WTC11 (cell line): Measurements from ENCODE around the gene DNAH1. TPM values are rescaled to one million over a fixed set of nuclear protein-coding genes. Genes with fewer than 3 reads are reported as not detected.

Experiments used
- ATAC-seq: fragments of 200-7000 bp; cut with Tn5 transposase; 2 replicates; pipeline ENCODE4 v1.10.0; 2021; ENCODE audit warnings: mild to moderate bottlenecking, moderate library complexity
- CTCF ChIA-PET: fragments of 300-600 bp; sonication (Branson Sonifier 250); formaldehyde crosslinking; loops from one replicate; lab custom pipeline; 2021; ENCODE audit warnings: antibody characterized with exemption; lab: Charles Lee
- POLR2A ChIA-PET: fragments of 350-600 bp; sonication (Branson Sonifier 250); formaldehyde crosslinking; loops from one replicate; lab custom pipeline; 2021; ENCODE audit warnings: antibody characterized with exemption; lab: Charles Lee
- DNase-seq: peaks from one replicate; pipeline ENCODE4 v3.0.0; 2021; ENCODE audit warnings: low spot score
- H3K27ac Mint-ChIP-seq: 2 replicates; pipeline ENCODE4 v1.8.0; 2021; ENCODE audit warnings: mixed read lengths
- H3K27me3 Mint-ChIP-seq: 2 replicates; pipeline ENCODE4 v1.8.0; 2021; ENCODE audit warnings: low read depth, mild to moderate bottlenecking, moderate library complexity, mixed read lengths
- H3K36me3 Mint-ChIP-seq: 2 replicates; pipeline ENCODE4 v1.8.0; 2021; ENCODE audit warnings: mixed read lengths
- H3K4me1 Mint-ChIP-seq: 2 replicates; pipeline ENCODE4 v1.8.0; 2022; ENCODE audit warnings: mixed read lengths
- H3K4me3 Mint-ChIP-seq: 2 replicates; pipeline ENCODE4 v1.8.0; 2021; ENCODE audit warnings: mild to moderate bottlenecking, moderate library complexity, mixed read lengths
- H3K9me3 Mint-ChIP-seq: 2 replicates; pipeline ENCODE4 v1.8.0; 2021; ENCODE audit warnings: mixed read lengths
- EMX1 ChIP-seq: fragments of 250-450 bp; sonication (Bioruptor Pico); IDR thresholded peaks from 2 replicates; pipeline ENCODE4 v1.8.0; 2021; ENCODE audit warnings: mild to moderate bottlenecking
- ETV6 ChIP-seq: sonication (generic); formaldehyde crosslinking; IDR thresholded peaks from 2 replicates; pipeline ENCODE4 v1.8.1; 2022; ENCODE audit warnings: mild to moderate bottlenecking, missing genetic modification reagents
- FOXK1 ChIP-seq: sonication (generic); formaldehyde crosslinking; IDR thresholded peaks from 2 replicates; pipeline ENCODE4 v1.8.0; 2022; ENCODE audit warnings: mild to moderate bottlenecking, moderate library complexity, missing genetic modification reagents
- HMGA2 ChIP-seq: fragments of 250-450 bp; sonication (Bioruptor Pico); IDR thresholded peaks from 2 replicates; pipeline ENCODE4 v1.4.0; 2021; ENCODE audit warnings: mild to moderate bottlenecking, moderate library complexity
- IRF2 ChIP-seq: sonication (generic); formaldehyde crosslinking; IDR thresholded peaks from 2 replicates; pipeline ENCODE4 v1.8.0; 2022; ENCODE audit warnings: low read depth, missing genetic modification reagents, borderline replicate concordance
- JAZF1 ChIP-seq: fragments of 250-450 bp; sonication (Bioruptor Pico); IDR thresholded peaks from 2 replicates; pipeline ENCODE4 v1.9.0; 2021; ENCODE audit warnings: moderate library complexity, mild to moderate bottlenecking, inconsistent platforms
- OVOL2 ChIP-seq: fragments of 250-450 bp; sonication (Bioruptor Pico); IDR thresholded peaks from 2 replicates; pipeline ENCODE4 v1.9.0; 2021; ENCODE audit warnings: mild to moderate bottlenecking, borderline replicate concordance
- total RNA-seq: library from RNA; stranded (reverse); gene quantifications from 3 replicates; pipeline ENCODE4 v1.2.3, GENCODE V29; 2021
- TF ChIP-seq, protein P1 (sequence below): sonication (generic); formaldehyde crosslinking; IDR thresholded peaks from 2 replicates; pipeline ENCODE4 v1.8.1; 2022; ENCODE audit warnings: mild to moderate bottlenecking, missing genetic modification reagents, moderate library complexity, borderline replicate concordance
- TF ChIP-seq, protein P2 (sequence below): sonication (generic); formaldehyde crosslinking; IDR thresholded peaks from 2 replicates; pipeline ENCODE4 v1.8.0; 2022; ENCODE audit warnings: mild to moderate bottlenecking, missing genetic modification reagents
- TF ChIP-seq, protein P3 (sequence below): sonication (generic); formaldehyde crosslinking; IDR thresholded peaks from 2 replicates; pipeline ENCODE4 v1.8.0; 2023; ENCODE audit warnings: missing genetic modification reagents, mild to moderate bottlenecking, borderline replicate concordance
- TF ChIP-seq, protein P4 (sequence below): sonication (generic); formaldehyde crosslinking; IDR thresholded peaks from 2 replicates; pipeline ENCODE4 v1.8.1; 2023; ENCODE audit warnings: mild to moderate bottlenecking, moderate library complexity, missing genetic modification reagents

The DNAH1 gene
- total RNA-seq, 1 experiment from 2014 or later, result 1.5 TPM

DNA sequence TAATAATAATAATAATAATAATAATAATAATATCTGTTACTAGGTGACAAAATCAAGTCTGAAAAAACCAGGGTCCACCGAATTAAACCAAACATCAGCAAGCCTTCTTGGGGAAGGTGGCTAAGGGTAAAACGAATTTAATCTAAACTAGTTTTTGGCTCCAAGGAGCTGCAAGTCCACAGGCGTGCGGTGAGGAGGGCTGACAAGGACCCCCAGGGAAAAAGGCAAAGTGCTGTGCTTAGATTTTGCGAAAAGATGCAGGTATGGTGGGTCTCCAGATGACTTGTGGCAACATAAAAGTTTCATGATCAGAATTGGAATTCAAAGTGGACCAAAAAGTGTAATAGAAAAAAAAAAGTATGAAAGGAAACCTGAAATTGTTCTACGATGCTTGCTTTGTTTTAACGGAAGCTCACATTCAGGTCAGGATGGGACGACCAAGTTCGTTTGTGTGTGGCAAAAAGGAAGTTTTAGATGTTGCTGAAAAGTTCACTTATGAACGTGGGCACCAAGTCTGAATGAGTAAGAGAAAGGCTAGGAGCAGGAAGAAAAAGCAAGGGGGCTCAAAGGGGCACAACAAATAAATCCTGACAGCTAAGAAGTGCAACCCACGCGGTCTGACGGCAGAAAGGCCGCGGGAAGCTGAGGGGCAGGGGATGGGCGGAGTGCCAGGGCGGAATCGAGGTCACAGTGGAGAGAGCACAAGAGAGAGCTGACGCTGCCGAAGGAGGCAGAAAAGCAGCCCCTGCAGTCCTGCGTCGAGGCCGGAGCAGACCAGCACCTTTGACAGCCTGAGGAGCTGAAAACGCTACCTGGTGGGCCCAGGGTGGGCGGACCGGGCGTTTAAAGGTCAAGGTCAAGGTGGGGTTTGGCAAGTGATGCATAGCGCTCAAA is 38.8 kb upstream of the DNAH1 start:
- POLR2A ChIA-PET, result interaction anchor here (0.5 to 3.5 kb wide), 13 partner anchors 10 to 1913 kb away, joined by 3 to 26 read pairs (median 4); partner anchors contain the start of genes GLYCTK, PPM1M, TLR9 and TWF2
- no peaks in the 10 kb centered on the region for H3K9me3 Mint-ChIP-seq
- TF ChIP-seq, protein P1, sequence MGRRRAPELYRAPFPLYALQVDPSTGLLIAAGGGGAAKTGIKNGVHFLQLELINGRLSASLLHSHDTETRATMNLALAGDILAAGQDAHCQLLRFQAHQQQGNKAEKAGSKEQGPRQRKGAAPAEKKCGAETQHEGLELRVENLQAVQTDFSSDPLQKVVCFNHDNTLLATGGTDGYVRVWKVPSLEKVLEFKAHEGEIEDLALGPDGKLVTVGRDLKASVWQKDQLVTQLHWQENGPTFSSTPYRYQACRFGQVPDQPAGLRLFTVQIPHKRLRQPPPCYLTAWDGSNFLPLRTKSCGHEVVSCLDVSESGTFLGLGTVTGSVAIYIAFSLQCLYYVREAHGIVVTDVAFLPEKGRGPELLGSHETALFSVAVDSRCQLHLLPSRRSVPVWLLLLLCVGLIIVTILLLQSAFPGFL (CRISPR knock-in tag), result no peak
- peak; percentile 57 for TF ChIP-seq HMGA2 (CRISPR knock-in tag)
- TF ChIP-seq ETV6 (CRISPR knock-in tag), result 0 out of 2 replicates have a peak, but pooled peaks have one; percentile 24
- no peak for TF ChIP-seq OVOL2 (CRISPR knock-in tag)
- TF ChIP-seq, all 79 proteins: peak for 2
- H3K4me3 Mint-ChIP-seq, result peak overlapping the region; percentile 94
- no peaks in the 10 kb centered on the region for H3K27me3 Mint-ChIP-seq
- peaks cover 36% of the 10 kb centered on the region for H3K4me1 Mint-ChIP-seq
- DNase-seq, result peak; percentile 37
- H3K36me3 Mint-ChIP-seq, result peaks cover 31% of the 10 kb centered on the region
- ATAC-seq, result peak; percentile 13
- CTCF ChIA-PET, result interaction anchor here (0.5 to 5.0 kb wide), 16 partner anchors 10 to 295 kb away, joined by 3 to 41 read pairs (median 5); partner anchors contain the start of genes GLYCTK and PPM1M
- H3K27ac Mint-ChIP-seq, result peak overlapping the region; percentile 94

DNA sequence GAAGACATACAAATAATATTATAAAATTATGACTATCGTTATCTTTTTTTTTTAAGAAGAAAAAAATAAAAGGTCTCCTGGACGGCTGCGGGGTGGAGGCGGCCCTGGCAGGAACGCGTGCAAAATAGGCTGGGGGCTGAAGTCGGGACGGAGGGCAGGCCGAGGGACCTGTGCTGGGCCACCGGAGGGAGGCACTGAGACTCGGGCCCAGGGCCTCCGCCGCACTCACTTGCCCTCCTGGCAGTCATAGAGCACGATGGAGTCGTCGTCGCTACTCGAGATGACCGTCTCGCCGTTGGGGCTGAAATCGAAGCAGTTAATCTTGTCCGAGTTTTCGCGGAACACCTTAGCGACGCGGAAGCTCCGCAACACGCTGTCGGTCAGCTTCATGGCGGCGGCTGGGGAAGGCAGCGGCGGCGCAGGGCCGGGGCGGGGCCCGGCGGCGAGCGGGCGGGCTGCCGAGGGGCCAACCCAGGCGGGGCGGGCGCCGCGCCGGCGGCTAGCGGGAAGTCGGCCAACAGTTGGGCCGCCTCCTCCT is 38.1 kb upstream of the DNAH1 start:
- CTCF ChIA-PET, result interaction anchor here (0.5 to 5.0 kb wide), 24 partner anchors 10 to 296 kb away, joined by 3 to 41 read pairs (median 5); partner anchors contain the start of genes GLYCTK, POC1A, PPM1M and TWF2
- DNase-seq, result peak; percentile 61
- TF ChIP-seq, protein P2, sequence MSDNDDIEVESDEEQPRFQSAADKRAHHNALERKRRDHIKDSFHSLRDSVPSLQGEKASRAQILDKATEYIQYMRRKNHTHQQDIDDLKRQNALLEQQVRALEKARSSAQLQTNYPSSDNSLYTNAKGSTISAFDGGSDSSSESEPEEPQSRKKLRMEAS, result peak; percentile 47; the same call in 1 of the 2 replicates
- TF ChIP-seq, protein P3, sequence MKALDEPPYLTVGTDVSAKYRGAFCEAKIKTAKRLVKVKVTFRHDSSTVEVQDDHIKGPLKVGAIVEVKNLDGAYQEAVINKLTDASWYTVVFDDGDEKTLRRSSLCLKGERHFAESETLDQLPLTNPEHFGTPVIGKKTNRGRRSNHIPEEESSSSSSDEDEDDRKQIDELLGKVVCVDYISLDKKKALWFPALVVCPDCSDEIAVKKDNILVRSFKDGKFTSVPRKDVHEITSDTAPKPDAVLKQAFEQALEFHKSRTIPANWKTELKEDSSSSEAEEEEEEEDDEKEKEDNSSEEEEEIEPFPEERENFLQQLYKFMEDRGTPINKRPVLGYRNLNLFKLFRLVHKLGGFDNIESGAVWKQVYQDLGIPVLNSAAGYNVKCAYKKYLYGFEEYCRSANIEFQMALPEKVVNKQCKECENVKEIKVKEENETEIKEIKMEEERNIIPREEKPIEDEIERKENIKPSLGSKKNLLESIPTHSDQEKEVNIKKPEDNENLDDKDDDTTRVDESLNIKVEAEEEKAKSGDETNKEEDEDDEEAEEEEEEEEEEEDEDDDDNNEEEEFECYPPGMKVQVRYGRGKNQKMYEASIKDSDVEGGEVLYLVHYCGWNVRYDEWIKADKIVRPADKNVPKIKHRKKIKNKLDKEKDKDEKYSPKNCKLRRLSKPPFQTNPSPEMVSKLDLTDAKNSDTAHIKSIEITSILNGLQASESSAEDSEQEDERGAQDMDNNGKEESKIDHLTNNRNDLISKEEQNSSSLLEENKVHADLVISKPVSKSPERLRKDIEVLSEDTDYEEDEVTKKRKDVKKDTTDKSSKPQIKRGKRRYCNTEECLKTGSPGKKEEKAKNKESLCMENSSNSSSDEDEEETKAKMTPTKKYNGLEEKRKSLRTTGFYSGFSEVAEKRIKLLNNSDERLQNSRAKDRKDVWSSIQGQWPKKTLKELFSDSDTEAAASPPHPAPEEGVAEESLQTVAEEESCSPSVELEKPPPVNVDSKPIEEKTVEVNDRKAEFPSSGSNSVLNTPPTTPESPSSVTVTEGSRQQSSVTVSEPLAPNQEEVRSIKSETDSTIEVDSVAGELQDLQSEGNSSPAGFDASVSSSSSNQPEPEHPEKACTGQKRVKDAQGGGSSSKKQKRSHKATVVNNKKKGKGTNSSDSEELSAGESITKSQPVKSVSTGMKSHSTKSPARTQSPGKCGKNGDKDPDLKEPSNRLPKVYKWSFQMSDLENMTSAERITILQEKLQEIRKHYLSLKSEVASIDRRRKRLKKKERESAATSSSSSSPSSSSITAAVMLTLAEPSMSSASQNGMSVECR (CRISPR knock-in tag), result peak; percentile 78; the same call in 1 of the 2 replicates
- no peak for TF ChIP-seq EMX1 (CRISPR knock-in tag)
- TF ChIP-seq IRF2 (CRISPR knock-in tag), result no peak
- TF ChIP-seq, protein P4, sequence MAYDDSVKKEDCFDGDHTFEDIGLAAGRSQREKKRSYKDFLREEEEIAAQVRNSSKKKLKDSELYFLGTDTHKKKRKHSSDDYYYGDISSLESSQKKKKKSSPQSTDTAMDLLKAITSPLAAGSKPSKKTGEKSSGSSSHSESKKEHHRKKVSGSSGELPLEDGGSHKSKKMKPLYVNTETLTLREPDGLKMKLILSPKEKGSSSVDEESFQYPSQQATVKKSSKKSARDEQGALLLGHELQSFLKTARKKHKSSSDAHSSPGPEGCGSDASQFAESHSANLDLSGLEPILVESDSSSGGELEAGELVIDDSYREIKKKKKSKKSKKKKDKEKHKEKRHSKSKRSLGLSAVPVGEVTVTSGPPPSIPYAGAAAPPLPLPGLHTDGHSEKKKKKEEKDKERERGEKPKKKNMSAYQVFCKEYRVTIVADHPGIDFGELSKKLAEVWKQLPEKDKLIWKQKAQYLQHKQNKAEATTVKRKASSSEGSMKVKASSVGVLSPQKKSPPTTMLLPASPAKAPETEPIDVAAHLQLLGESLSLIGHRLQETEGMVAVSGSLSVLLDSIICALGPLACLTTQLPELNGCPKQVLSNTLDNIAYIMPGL, result peak; percentile 15; the same call in 1 of the 2 replicates
- 0 out of 2 replicates have a peak, but pooled peaks have one; percentile 1 for TF ChIP-seq FOXK1 (CRISPR knock-in tag)
- no peak for TF ChIP-seq JAZF1
- POLR2A ChIA-PET, result interaction anchor here (0.6 to 3.5 kb wide), 10 partner anchors 10 to 222 kb away, joined by 3 to 26 read pairs (median 6); partner anchors contain the start of genes DUSP7, GLYCTK, PPM1M and TWF2
- Mint-ChIP-seq H3K4me3 (peak overlapping the region; percentile 94), H3K9me3 (no peaks in the 10 kb centered on the region), H3K27ac (peak overlapping the region; percentile 100), H3K27me3 (no peaks in the 10 kb centered on the region), H3K4me1 (peaks cover 34% of the 10 kb centered on the region), H3K36me3 (peaks cover 26% of the 10 kb centered on the region)
- ATAC-seq, result peak; percentile 35
